Panc1 (cell line): ENCODE measurements around the gene MACF1. TPM values are rescaled to one million over a fixed set of nuclear protein-coding genes. Genes with fewer than 3 reads are reported as not detected.

Experiments used
- ATAC-seq: fragments of 200-7000 bp; cut with Tn5 transposase; 2 replicates; pipeline ENCODE4 v1.9.1; 2020; ENCODE audit warnings: mild to moderate bottlenecking, moderate library complexity
- BruUV-seq: library from RNA; stranded (reverse); fragments of 400-500 nt; replicated peaks from 2 replicates; lab custom pipeline; 2021; lab: Mats Ljungman, UMichigan
- CTCF ChIA-PET: fragments of 300-600 bp; sonication (Branson Sonifier 250); formaldehyde crosslinking; loops from one replicate; lab custom pipeline; 2022; ENCODE audit warnings: antibody characterized with exemption; lab: Charles Lee
- POLR2A ChIA-PET: fragments of 300-600 bp; sonication (Branson Sonifier 250); formaldehyde crosslinking; loops from one replicate; lab custom pipeline; 2022; ENCODE audit warnings: antibody characterized with exemption; lab: Charles Lee
- DNase-seq: peaks from one replicate; pipeline ENCODE4 v3.0.0-alpha.2; 2010; ENCODE audit warnings: low read depth, low spot score
- H3K27ac ChIP-seq: 2 replicates; pipeline ENCODE4 v1.5.1; 2011; ENCODE audit warnings: mild to moderate bottlenecking, low read length, inconsistent platforms
- H3K27me3 ChIP-seq: fragments of 200-500 bp; sonication (Bioruptor generic); 2 replicates; pipeline ENCODE4 v1.6.0; 2014; ENCODE audit warnings: low read length, inconsistent platforms; ENCODE audit not compliant: control insufficient read depth, insufficient read depth
- H3K36me3 ChIP-seq: fragments of 200-500 bp; sonication (Bioruptor generic); 2 replicates; pipeline ENCODE4 v1.5.1; 2014; ENCODE audit warnings: inconsistent platforms, mild to moderate bottlenecking, low read length, moderate library complexity; ENCODE audit not compliant: control insufficient read depth, insufficient read depth
- H3K4me1 ChIP-seq: 2 replicates; pipeline ENCODE4 v1.5.1; 2011; ENCODE audit warnings: inconsistent platforms, mild to moderate bottlenecking, low read length, moderate library complexity; ENCODE audit not compliant: control insufficient read depth, insufficient read depth
- H3K4me3 ChIP-seq, 2 experiments: 2 replicates each; pipeline ENCODE4 v1.5.1; 2011 to 2012; ENCODE audit warnings: low read depth in 2 of 2, low read length in 2 of 2, mild to moderate bottlenecking in 2 of 2, inconsistent platforms in 1 of 2, moderate library complexity in 1 of 2
- H3K9me3 ChIP-seq: fragments of 200-500 bp; sonication (Bioruptor generic); 2 replicates; pipeline ENCODE4 v1.5.1; 2014; ENCODE audit warnings: low read depth, mild to moderate bottlenecking, inconsistent platforms, low read length, moderate library complexity; ENCODE audit not compliant: control insufficient read depth, insufficient read depth
- POLR2AphosphoS5 ChIP-seq: IDR thresholded peaks from 2 replicates; pipeline ENCODE4 v1.6.1; 2012; ENCODE audit warnings: mild to moderate bottlenecking, low read depth, low read length, moderate library complexity
- SIN3A ChIP-seq: IDR thresholded peaks from 2 replicates; pipeline ENCODE4 v1.6.1; 2012; ENCODE audit warnings: low read depth, mild to moderate bottlenecking, low read length, moderate library complexity, borderline replicate concordance; ENCODE audit not compliant: insufficient read depth
- TCF7L2 ChIP-seq: IDR thresholded peaks from 2 replicates; pipeline ENCODE4 v1.6.1; 2011; ENCODE audit warnings: mild to moderate bottlenecking, low read depth, low read length, inconsistent platforms
- in situ Hi-C: cut with HindIII; loops from 2 replicates; pipeline ENCODE4 v1.10.0; 2016; ENCODE audit warnings: low sequenced_read_pairs, low pct_unique_long_range_greater_than_20kb
- intact Hi-C: fragments of 100-400 bp; cut with micrococcal nuclease; formaldehyde crosslinking; loops from one replicate; pipeline ENCODE4 v1.10.0; 2022; ENCODE audit not compliant: unreplicated experiment
- total RNA-seq: library from RNA; stranded (reverse); gene quantifications from one replicate; pipeline ENCODE4 v1.2.1, GENCODE V29; 2021; ENCODE audit not compliant: unreplicated experiment
- TF ChIP-seq, protein P1 (sequence below), 2 experiments: IDR thresholded peaks; 2 replicates each; pipeline ENCODE4 v1.6.1; 2011 to 2012; ENCODE audit warnings: low read depth in 2 of 2, control low read depth in 1 of 2, low read length in 1 of 2, mild to moderate bottlenecking in 1 of 2, moderate library complexity in 1 of 2; ENCODE audit not compliant: insufficient read depth in 1 of 2
- TF ChIP-seq, protein P2 (sequence below): fragments of 450-650 bp; IDR thresholded peaks from 2 replicates; pipeline ENCODE4 v1.5.1; 2017; ENCODE audit warnings: mild to moderate bottlenecking

MACF1 gene
- total RNA-seq, 1 experiment from 2014 or later, result 413 TPM

DNA sequence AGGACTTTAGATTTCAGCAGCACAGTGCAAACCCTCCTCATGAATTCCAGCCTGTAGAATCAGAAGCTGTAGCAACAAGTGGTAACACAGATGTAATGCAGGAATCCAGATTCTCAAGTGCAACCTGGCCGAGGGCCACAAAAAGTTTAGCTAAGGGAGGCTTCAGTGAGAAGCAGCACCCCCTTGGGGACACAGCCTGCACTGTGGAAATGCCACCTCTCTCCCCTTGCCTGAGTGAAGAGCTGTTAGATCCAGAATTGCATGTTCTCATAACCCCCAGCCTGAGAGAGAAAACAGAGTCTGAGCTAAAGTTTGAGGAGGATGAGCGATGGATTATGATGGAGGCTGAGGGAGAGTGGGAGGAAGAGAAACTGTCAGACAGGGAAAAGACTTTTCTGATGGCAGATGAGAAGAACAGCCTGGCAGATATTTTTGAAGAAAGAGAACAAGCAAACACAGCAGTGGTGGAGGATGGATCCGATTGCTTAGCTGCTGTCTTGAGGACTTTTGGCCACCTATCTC lies 206.5 kb downstream of the MACF1 start:
- in situ Hi-C loops, result no loop called here
- ATAC-seq, result no peak
- POLR2A ChIA-PET, result interaction anchor here (0.6 to 1.3 kb wide), 3 partner anchors 13 to 226 kb away, joined by 3 to 5 read pairs (median 3); no protein-coding TSS in a partner anchor
- peaks cover 2% of the 10 kb centered on the region; the same call in 1 of the 2 replicates for H3K36me3 ChIP-seq
- no peak for TF ChIP-seq SIN3A
- TF ChIP-seq, protein P1, sequence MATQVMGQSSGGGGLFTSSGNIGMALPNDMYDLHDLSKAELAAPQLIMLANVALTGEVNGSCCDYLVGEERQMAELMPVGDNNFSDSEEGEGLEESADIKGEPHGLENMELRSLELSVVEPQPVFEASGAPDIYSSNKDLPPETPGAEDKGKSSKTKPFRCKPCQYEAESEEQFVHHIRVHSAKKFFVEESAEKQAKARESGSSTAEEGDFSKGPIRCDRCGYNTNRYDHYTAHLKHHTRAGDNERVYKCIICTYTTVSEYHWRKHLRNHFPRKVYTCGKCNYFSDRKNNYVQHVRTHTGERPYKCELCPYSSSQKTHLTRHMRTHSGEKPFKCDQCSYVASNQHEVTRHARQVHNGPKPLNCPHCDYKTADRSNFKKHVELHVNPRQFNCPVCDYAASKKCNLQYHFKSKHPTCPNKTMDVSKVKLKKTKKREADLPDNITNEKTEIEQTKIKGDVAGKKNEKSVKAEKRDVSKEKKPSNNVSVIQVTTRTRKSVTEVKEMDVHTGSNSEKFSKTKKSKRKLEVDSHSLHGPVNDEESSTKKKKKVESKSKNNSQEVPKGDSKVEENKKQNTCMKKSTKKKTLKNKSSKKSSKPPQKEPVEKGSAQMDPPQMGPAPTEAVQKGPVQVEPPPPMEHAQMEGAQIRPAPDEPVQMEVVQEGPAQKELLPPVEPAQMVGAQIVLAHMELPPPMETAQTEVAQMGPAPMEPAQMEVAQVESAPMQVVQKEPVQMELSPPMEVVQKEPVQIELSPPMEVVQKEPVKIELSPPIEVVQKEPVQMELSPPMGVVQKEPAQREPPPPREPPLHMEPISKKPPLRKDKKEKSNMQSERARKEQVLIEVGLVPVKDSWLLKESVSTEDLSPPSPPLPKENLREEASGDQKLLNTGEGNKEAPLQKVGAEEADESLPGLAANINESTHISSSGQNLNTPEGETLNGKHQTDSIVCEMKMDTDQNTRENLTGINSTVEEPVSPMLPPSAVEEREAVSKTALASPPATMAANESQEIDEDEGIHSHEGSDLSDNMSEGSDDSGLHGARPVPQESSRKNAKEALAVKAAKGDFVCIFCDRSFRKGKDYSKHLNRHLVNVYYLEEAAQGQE (IDR thresholded peaks at IDR 0.05; ENCODE audit: insufficient read depth in 1 of 2, low read depth in 2 of 2, low read length in 1 of 2), result no peak; a peak in 1 of 4 replicates
- TF ChIP-seq, protein P2, sequence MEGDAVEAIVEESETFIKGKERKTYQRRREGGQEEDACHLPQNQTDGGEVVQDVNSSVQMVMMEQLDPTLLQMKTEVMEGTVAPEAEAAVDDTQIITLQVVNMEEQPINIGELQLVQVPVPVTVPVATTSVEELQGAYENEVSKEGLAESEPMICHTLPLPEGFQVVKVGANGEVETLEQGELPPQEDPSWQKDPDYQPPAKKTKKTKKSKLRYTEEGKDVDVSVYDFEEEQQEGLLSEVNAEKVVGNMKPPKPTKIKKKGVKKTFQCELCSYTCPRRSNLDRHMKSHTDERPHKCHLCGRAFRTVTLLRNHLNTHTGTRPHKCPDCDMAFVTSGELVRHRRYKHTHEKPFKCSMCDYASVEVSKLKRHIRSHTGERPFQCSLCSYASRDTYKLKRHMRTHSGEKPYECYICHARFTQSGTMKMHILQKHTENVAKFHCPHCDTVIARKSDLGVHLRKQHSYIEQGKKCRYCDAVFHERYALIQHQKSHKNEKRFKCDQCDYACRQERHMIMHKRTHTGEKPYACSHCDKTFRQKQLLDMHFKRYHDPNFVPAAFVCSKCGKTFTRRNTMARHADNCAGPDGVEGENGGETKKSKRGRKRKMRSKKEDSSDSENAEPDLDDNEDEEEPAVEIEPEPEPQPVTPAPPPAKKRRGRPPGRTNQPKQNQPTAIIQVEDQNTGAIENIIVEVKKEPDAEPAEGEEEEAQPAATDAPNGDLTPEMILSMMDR, result peak; percentile 84
- TF ChIP-seq TCF7L2, result no peak
- no peak for TF ChIP-seq POLR2AphosphoS5
- H3K27me3 ChIP-seq, result no peaks in the 10 kb centered on the region
- CTCF ChIA-PET, result interaction anchor here (0.5 to 1.3 kb wide), 8 partner anchors 13 to 301 kb away, joined by 3 to 7 read pairs (median 4); no protein-coding TSS in a partner anchor
- no peaks in the 10 kb centered on the region for H3K9me3 ChIP-seq
- peak overlapping the region; percentile 71 to 95 for H3K4me3 ChIP-seq
- H3K27ac ChIP-seq, result peak overlapping the region; percentile 95
- H3K4me1 ChIP-seq, result peaks cover 71% of the 10 kb centered on the region
- BruUV-seq, result no TSS peak
- no peak for DNase-seq
- intact Hi-C loops, result no loop called here

DNA sequence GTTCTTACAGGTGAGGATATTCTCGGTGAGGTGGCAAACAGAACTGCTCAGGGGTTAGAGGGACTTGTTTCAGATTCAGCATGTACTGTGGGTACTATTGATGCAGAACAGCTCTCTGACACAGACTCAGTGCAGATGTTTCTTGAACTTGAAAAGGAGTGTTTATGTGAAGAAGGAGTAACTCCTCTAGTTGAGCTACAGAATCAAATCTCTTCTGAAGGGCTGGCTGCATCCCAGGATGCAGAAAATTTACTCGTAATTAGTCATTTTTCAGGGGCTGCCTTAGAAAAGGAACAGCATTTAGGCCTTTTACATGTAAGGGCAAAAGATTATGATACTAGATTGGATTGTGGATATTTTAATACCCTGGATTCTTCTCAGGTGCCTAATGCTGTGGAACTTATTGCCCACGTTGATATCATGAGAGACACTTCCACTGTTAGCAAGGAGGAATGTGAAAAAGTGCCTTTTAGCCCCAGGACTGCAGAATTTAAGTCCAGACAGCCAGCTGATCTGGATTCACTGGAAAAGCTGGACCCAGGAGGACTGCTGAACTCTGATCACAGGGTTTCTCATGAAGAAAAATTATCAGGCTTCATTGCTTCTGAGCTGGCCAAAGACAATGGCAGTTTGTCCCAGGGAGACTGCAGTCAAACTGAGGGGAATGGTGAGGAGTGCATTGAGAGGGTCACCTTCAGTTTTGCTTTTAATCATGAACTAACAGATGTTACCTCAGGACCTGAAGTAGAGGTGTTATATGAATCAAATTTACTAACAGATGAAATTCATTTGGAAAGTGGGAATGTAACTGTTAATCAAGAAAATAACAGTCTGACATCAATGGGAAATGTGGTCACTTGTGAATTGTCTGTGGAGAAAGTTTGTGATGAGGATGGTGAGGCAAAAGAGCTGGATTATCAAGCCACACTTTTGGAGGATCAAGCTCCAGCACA lies 207.3 kb downstream of the MACF1 start:
- Histone ChIP-seq H3K9me3 (no peaks in the 10 kb centered on the region), H3K27me3 (no peaks in the 10 kb centered on the region), H3K4me1 (peaks cover 70% of the 10 kb centered on the region), H3K27ac (peak overlapping the region; percentile 95), H3K4me3 (peak overlapping the region; percentile 71 to 95), H3K36me3 (peaks cover 4% of the 10 kb centered on the region; the same call in 1 of the 2 replicates)
- DNase-seq (no peak), ATAC-seq (no peak)
- TF ChIP-seq, protein P1 (IDR thresholded peaks at IDR 0.05; ENCODE audit: insufficient read depth in 1 of 2, low read depth in 2 of 2, low read length in 1 of 2), result no peak
- no peak for TF ChIP-seq SIN3A
- TF ChIP-seq POLR2AphosphoS5, result no peak
- TF ChIP-seq, protein P2, result no peak
- TF ChIP-seq TCF7L2, result no peak
- in situ Hi-C loops, result no loop called here
- CTCF ChIA-PET, result interaction anchor here (0.8 to 1.3 kb wide), 5 partner anchors 13 to 57 kb away, joined by 3 to 7 read pairs (median 6); no protein-coding TSS in a partner anchor
- no TSS peak for BruUV-seq
- POLR2A ChIA-PET, result interaction anchor here (0.9 to 1.3 kb wide), 2 partner anchors 13 to 14 kb away, joined by 4 to 5 read pairs; no protein-coding TSS in a partner anchor
- intact Hi-C loops, result no loop called here
